ENCODE results near the gene ZDHHC16.

GRCh38 chr10:97411406-97411805 lies 34.6 kb upstream of the ZDHHC16 start:
- TF ChIP-seq POLR2A (IDR thresholded peaks at IDR 0.05; ENCODE audit: low read depth, low read length) (no peak), POLR2AphosphoS5 (IDR thresholded peaks at IDR 0.05; ENCODE audit: low read depth, low read length) (no peak), TAF1 (IDR thresholded peaks at IDR 0.05; ENCODE audit: low read depth, low read length) (no peak), SPI1 (IDR thresholded peaks at IDR 0.05; ENCODE audit: low read depth, low read length) (no peak), POU2F2 (IDR thresholded peaks at IDR 0.05; ENCODE audit: low read depth, low read length) (no peak)
